ENCODE data around the gene RDH13.
"Not testable (repeated sequence)": the region's sequence is repeated elsewhere in the genome, so short reads cannot be mapped to it uniquely, and the experiment has no call there.

RDH13 gene

GRCh38 chr19:55062735-55063491, at the start of gene RDH13:
Gene RDH13, minus strand, starts transcription at chr19:55063148. Its CDS starts 116 bp downstream, at chr19:55063032.
- DNase-seq: peak; percentile 32

GRCh38 chr19:55112246-55112776, 49.4 kb upstream of the RDH13 start:
- no peak for DNase-seq

- no peak for DNase-seq
These were observed 48.4 kb upstream of the RDH13 start for GRCh38 chr19:55111238-55111831.

- no peak for DNase-seq
These were observed 46.8 kb upstream of the RDH13 start for GRCh38 chr19:55109527-55110291.

GRCh38 chr19:55107252-55107651, 44.3 kb upstream of the RDH13 start:
- not testable (repeated sequence) for DNase-seq

GRCh38 chr19:55106591-55106990, 43.6 kb upstream of the RDH13 start:
- DNase-seq: no peak

- no peak for DNase-seq
These were observed 42.3 kb upstream of the RDH13 start for GRCh38 chr19:55105237-55105636.

GRCh38 chr19:55103190-55103589, 40.2 kb upstream of the RDH13 start:
- no peak for DNase-seq

GRCh38 chr19:55101261-55101660, 38.3 kb upstream of the RDH13 start:
- DNase-seq: no peak

- no peak for DNase-seq
These were observed 36.9 kb upstream of the RDH13 start for GRCh38 chr19:55099557-55100506.

- DNase-seq: no peak
These were observed 36.0 kb upstream of the RDH13 start for GRCh38 chr19:55098716-55099556.

- DNase-seq: no peak
These were observed 35.1 kb upstream of the RDH13 start for GRCh38 chr19:55097864-55098715.

- no peak for DNase-seq
These were observed 33.2 kb upstream of the RDH13 start for GRCh38 chr19:55096061-55096701.

GRCh38 chr19:55095260-55096060, 32.5 kb upstream of the RDH13 start:
- no peak for DNase-seq

GRCh38 chr19:55094456-55095259, 31.7 kb upstream of the RDH13 start:
- no peak for DNase-seq

GRCh38 chr19:55092423-55093318, 29.7 kb upstream of the RDH13 start:
- no peak for DNase-seq

- no peak for DNase-seq
These were observed 29.0 kb upstream of the RDH13 start for GRCh38 chr19:55091955-55092354.
